ENCODE measurements around the gene FAM216B. TPM values are rescaled to one million over a fixed set of nuclear protein-coding genes. Genes with fewer than 3 reads are reported as not detected.

Gene FAM216B
- polyA plus RNA-seq, 1 of the 3 experiments (the other 2 are of a cell fraction) = not detected

- Histone ChIP-seq H3K9ac (no peak overlapping the region), H4K20me1 (ENCODE audit: insufficient read depth) (no peaks in the 10 kb centered on the region), H3K9me2 (no peaks in the 10 kb centered on the region), H3K9me3 (no peaks in the 10 kb centered on the region), H3K4me1 (ENCODE audit: control insufficient read depth in 1 of 2, insufficient read depth in 2 of 2, low read depth in 1 of 2, low read length in 1 of 2) (no peaks in the 10 kb centered on the region), H3K4me3 (ENCODE audit: low read depth in 2 of 2, low read length in 1 of 2) (no peak overlapping the region), H3K79me2 (ENCODE audit: insufficient read depth) (no peaks in the 10 kb centered on the region), H3K36me3 (replicated peaks in 1 of 2; ENCODE audit: control insufficient read depth in 1 of 2, insufficient read depth in 2 of 2, low read length in 1 of 2) (no peaks in the 10 kb centered on the region), H3K27me3 (ENCODE audit: insufficient read depth) (no peaks in the 10 kb centered on the region), H3K27ac (ENCODE audit: low read depth in 2 of 2, low read length in 1 of 2) (no peak overlapping the region), H2AFZ (ENCODE audit: low read depth) (no peak overlapping the region), H3K4me2 (no peak overlapping the region), H3F3A (replicated peaks; ENCODE audit: insufficient read depth) (no peaks in the 10 kb centered on the region)
- POLR2A ChIA-PET = no interaction called here
- WGBS (ENCODE audit: low lambda C conversion rate) = 73% methylated on average over 4 of the region's 4 CpGs
- TF ChIP-seq IRF3 (IDR thresholded peaks at IDR 0.05; ENCODE audit: low read depth, low read length) = no peak
- no peak for TF ChIP-seq YY1 (IDR thresholded peaks at IDR 0.05; ENCODE audit: low read depth)
- TF ChIP-seq GABPA (IDR thresholded peaks at IDR 0.05; ENCODE audit: low read depth) = no peak
- TF ChIP-seq TCF12 (IDR thresholded peaks at IDR 0.05) = no peak
- TF ChIP-seq RFX5 (IDR thresholded peaks at IDR 0.05; ENCODE audit: low read length) = no peak
- no peak for TF ChIP-seq FOXJ3 (CRISPR knock-in tag; IDR thresholded peaks at IDR 0.05)
- no peak for TF ChIP-seq SIN3A (IDR thresholded peaks at IDR 0.05; ENCODE audit: borderline replicate concordance, low read depth, low read length)
- no peak for TF ChIP-seq ELF1 (IDR thresholded peaks at IDR 0.05)
- TF ChIP-seq MAX (IDR thresholded peaks at IDR 0.05; ENCODE audit: low read depth) = no peak
- TF ChIP-seq MXI1 (IDR thresholded peaks at IDR 0.05; ENCODE audit: low read depth, low read length) = no peak
- no peak for TF ChIP-seq TAF1 (IDR thresholded peaks at IDR 0.05; ENCODE audit: borderline replicate concordance, low read depth, low read length)
- no peak for TF ChIP-seq RAD21 (IDR thresholded peaks at IDR 0.05; ENCODE audit: low read length)
- no peak for TF ChIP-seq RCOR1 (IDR thresholded peaks at IDR 0.05; ENCODE audit: low read length)
- no peak for TF ChIP-seq POLR2AphosphoS5 (IDR thresholded peaks at IDR 0.05; ENCODE audit: low read depth, low read length)
- TF ChIP-seq RXRA (IDR thresholded peaks at IDR 0.05; ENCODE audit: borderline replicate concordance, low read depth) = no peak
- no peak for TF ChIP-seq NRF1 (IDR thresholded peaks at IDR 0.05; ENCODE audit: low read depth, low read length)
- TF ChIP-seq FOSL2 (IDR thresholded peaks at IDR 0.05; ENCODE audit: borderline replicate concordance, low read depth) = no peak
- TF ChIP-seq SMC3 (IDR thresholded peaks at IDR 0.05; ENCODE audit: low read depth, low read length) = no peak
- no peak for DNase-seq
- CTCF ChIA-PET = no interaction called here
These were observed 10.8 kb downstream of the FAM216B start for GRCh38 chr13:42792154-42792553.

GRCh38 chr13:42794577-42795275, 13.3 kb downstream of the FAM216B start:
- Histone ChIP-seq H2AFZ (ENCODE audit: low read depth) (no peak overlapping the region), H3K27me3 (ENCODE audit: insufficient read depth) (no peaks in the 10 kb centered on the region), H3K36me3 (replicated peaks in 1 of 2; ENCODE audit: control insufficient read depth in 1 of 2, insufficient read depth in 2 of 2, low read length in 1 of 2) (no peaks in the 10 kb centered on the region), H3K4me1 (ENCODE audit: control insufficient read depth in 1 of 2, insufficient read depth in 2 of 2, low read depth in 1 of 2, low read length in 1 of 2) (no peaks in the 10 kb centered on the region), H3K9me3 (no peaks in the 10 kb centered on the region), H3K27ac (ENCODE audit: low read depth in 2 of 2, low read length in 1 of 2) (no peak overlapping the region), H3K79me2 (ENCODE audit: insufficient read depth) (no peaks in the 10 kb centered on the region), H3F3A (replicated peaks; ENCODE audit: insufficient read depth) (no peaks in the 10 kb centered on the region), H3K4me2 (no peak overlapping the region), H3K9ac (no peak overlapping the region), H3K4me3 (ENCODE audit: low read depth in 2 of 2, low read length in 1 of 2) (no peak overlapping the region), H3K9me2 (no peaks in the 10 kb centered on the region), H4K20me1 (ENCODE audit: insufficient read depth) (no peaks in the 10 kb centered on the region)
- TF ChIP-seq GABPA (IDR thresholded peaks at IDR 0.05; ENCODE audit: low read depth) (no peak), RAD21 (IDR thresholded peaks at IDR 0.05; ENCODE audit: low read length) (no peak), RCOR1 (IDR thresholded peaks at IDR 0.05; ENCODE audit: low read length) (no peak), EZH2phosphoT487 (IDR thresholded peaks at IDR 0.05; ENCODE audit: borderline replicate concordance, low read depth) (no peak), TEAD4 (IDR thresholded peaks at IDR 0.05; ENCODE audit: borderline replicate concordance, insufficient read depth) (no peak)
- ChIA-PET POLR2A (no interaction called here), CTCF (interaction anchor here (1.1 to 1.3 kb wide), 3 partner anchors 10 to 22 kb away, joined by 3 read pairs; partner anchors contain the start of gene FAM216B)
- DNase-seq = no peak
- WGBS (ENCODE audit: low lambda C conversion rate) = 77% methylated on average over 5 of the region's 5 CpGs
